ENCODE results near the gene DNTTIP2.
"Not testable (repeated sequence)": the region's sequence is repeated elsewhere in the genome, so short reads cannot be mapped to it uniquely, and the experiment has no call there.

DNA sequence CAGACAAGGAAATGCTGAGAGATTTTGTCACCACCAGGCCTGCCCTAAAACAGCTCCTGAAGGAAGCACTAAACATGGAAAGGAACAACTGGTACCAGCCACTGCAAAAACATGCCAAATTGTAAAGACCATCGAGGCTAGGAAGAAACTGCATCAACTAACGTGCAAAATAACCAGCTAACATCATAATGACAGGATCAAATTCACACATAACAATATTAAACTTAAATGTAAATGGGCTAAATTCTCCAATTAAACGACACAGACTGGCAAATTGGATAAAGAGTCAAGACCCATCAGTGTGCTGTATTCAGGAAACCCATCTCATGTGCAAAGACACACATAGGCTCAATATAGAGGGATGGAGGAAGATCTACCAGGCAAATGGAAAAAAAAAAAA, 21.4 kb downstream of the DNTTIP2 start:
- TF ChIP-seq, protein P1, sequence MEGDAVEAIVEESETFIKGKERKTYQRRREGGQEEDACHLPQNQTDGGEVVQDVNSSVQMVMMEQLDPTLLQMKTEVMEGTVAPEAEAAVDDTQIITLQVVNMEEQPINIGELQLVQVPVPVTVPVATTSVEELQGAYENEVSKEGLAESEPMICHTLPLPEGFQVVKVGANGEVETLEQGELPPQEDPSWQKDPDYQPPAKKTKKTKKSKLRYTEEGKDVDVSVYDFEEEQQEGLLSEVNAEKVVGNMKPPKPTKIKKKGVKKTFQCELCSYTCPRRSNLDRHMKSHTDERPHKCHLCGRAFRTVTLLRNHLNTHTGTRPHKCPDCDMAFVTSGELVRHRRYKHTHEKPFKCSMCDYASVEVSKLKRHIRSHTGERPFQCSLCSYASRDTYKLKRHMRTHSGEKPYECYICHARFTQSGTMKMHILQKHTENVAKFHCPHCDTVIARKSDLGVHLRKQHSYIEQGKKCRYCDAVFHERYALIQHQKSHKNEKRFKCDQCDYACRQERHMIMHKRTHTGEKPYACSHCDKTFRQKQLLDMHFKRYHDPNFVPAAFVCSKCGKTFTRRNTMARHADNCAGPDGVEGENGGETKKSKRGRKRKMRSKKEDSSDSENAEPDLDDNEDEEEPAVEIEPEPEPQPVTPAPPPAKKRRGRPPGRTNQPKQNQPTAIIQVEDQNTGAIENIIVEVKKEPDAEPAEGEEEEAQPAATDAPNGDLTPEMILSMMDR (IDR thresholded peaks at IDR 0.05 in 2 of 3, conservative IDR thresholded peaks at IDR 0.05 in 1 of 3; ENCODE audit: borderline replicate concordance in 1 of 3, insufficient read depth in 1 of 3, low read depth in 2 of 3, low read length in 2 of 3): not testable (repeated sequence)
- TF ChIP-seq TCF7L2 (IDR thresholded peaks at IDR 0.05; ENCODE audit: borderline replicate concordance, extremely low read depth, insufficient read depth, insufficient read length); EZH2 (IDR thresholded peaks at IDR 0.05); MAX (IDR thresholded peaks at IDR 0.05); RAD21 (IDR thresholded peaks at IDR 0.05; ENCODE audit: low read depth); YY1 (IDR thresholded peaks at IDR 0.05; ENCODE audit: extremely low read depth, insufficient replicate concordance, low read depth, low read length); ZFX (IDR thresholded peaks at IDR 0.05): not testable (repeated sequence)
- TF ChIP-seq, protein P2, sequence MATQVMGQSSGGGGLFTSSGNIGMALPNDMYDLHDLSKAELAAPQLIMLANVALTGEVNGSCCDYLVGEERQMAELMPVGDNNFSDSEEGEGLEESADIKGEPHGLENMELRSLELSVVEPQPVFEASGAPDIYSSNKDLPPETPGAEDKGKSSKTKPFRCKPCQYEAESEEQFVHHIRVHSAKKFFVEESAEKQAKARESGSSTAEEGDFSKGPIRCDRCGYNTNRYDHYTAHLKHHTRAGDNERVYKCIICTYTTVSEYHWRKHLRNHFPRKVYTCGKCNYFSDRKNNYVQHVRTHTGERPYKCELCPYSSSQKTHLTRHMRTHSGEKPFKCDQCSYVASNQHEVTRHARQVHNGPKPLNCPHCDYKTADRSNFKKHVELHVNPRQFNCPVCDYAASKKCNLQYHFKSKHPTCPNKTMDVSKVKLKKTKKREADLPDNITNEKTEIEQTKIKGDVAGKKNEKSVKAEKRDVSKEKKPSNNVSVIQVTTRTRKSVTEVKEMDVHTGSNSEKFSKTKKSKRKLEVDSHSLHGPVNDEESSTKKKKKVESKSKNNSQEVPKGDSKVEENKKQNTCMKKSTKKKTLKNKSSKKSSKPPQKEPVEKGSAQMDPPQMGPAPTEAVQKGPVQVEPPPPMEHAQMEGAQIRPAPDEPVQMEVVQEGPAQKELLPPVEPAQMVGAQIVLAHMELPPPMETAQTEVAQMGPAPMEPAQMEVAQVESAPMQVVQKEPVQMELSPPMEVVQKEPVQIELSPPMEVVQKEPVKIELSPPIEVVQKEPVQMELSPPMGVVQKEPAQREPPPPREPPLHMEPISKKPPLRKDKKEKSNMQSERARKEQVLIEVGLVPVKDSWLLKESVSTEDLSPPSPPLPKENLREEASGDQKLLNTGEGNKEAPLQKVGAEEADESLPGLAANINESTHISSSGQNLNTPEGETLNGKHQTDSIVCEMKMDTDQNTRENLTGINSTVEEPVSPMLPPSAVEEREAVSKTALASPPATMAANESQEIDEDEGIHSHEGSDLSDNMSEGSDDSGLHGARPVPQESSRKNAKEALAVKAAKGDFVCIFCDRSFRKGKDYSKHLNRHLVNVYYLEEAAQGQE (IDR thresholded peaks at IDR 0.05; ENCODE audit: low read depth): not testable (repeated sequence)

Measured in HCT116 (cell line).